IMR-90 (cell line): ENCODE results near the gene BCLAF1.

ENCODE experiments used
- ELK1 ChIP-seq: fragments of 150-350 bp; IDR thresholded peaks from 2 replicates; pipeline ENCODE4 v1.6.1; 2016; ENCODE audit warnings: low read depth, mild to moderate bottlenecking, low read length, moderate library complexity, borderline replicate concordance
- MAZ ChIP-seq: IDR thresholded peaks from 2 replicates; pipeline ENCODE4 v1.6.1; 2012; ENCODE audit warnings: low read depth, mild to moderate bottlenecking, low read length, improper control_type of control experiment, moderate library complexity, borderline replicate concordance
- RFX5 ChIP-seq: IDR thresholded peaks from 2 replicates; pipeline ENCODE4 v1.8.0; 2012; ENCODE audit warnings: low read depth, mild to moderate bottlenecking, low read length, moderate library complexity
- SMC3 ChIP-seq: fragments of 150-350 bp; IDR thresholded peaks from 2 replicates; pipeline ENCODE4 v1.6.1; 2016; ENCODE audit warnings: low read depth, mild to moderate bottlenecking, antibody characterized with exemption, low read length, moderate library complexity
- TF ChIP-seq, protein P1 (sequence below): fragments of 150-350 bp; IDR thresholded peaks from 2 replicates; pipeline ENCODE4 v1.6.1; 2017; ENCODE audit warnings: mild to moderate bottlenecking, antibody characterized with exemption, low read length, low read depth

GRCh38 chr6:136235233-136235564 is 54.4 kb downstream of the BCLAF1 start:
- TF ChIP-seq RFX5 (no peak), ELK1 (no peak), SMC3 (no peak), MAZ (no peak)
- TF ChIP-seq, protein P1, sequence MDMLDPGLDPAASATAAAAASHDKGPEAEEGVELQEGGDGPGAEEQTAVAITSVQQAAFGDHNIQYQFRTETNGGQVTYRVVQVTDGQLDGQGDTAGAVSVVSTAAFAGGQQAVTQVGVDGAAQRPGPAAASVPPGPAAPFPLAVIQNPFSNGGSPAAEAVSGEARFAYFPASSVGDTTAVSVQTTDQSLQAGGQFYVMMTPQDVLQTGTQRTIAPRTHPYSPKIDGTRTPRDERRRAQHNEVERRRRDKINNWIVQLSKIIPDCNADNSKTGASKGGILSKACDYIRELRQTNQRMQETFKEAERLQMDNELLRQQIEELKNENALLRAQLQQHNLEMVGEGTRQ, result no peak
